Measurements from ENCODE around the gene POU6F2.

DNA sequence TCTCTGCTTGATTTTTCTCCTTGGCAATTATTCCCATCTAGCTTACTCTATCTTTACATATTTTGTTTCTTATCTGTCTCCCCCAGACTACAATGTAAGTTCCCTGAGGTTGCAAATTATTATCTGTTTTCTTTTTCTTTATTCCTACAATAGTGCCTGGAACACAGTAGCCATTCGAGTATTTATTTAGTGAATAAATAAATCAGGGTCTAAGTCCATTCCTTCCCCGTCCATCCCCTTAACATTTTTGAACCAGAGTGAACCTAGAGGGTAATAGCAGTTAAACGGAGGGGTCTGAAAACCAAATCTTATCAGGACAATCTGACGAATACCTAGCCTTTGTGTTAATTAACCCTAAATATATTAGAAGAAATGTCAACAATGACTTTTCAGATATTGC is 335.7 kb downstream of the POU6F2 start:
- TF ChIP-seq POLR2AphosphoS5 (IDR thresholded peaks at IDR 0.05) (no peak), POLR2A (IDR thresholded peaks at IDR 0.05) (no peak), EP300 (IDR thresholded peaks at IDR 0.05) (no peak)
- TF ChIP-seq, protein P1, sequence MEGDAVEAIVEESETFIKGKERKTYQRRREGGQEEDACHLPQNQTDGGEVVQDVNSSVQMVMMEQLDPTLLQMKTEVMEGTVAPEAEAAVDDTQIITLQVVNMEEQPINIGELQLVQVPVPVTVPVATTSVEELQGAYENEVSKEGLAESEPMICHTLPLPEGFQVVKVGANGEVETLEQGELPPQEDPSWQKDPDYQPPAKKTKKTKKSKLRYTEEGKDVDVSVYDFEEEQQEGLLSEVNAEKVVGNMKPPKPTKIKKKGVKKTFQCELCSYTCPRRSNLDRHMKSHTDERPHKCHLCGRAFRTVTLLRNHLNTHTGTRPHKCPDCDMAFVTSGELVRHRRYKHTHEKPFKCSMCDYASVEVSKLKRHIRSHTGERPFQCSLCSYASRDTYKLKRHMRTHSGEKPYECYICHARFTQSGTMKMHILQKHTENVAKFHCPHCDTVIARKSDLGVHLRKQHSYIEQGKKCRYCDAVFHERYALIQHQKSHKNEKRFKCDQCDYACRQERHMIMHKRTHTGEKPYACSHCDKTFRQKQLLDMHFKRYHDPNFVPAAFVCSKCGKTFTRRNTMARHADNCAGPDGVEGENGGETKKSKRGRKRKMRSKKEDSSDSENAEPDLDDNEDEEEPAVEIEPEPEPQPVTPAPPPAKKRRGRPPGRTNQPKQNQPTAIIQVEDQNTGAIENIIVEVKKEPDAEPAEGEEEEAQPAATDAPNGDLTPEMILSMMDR (IDR thresholded peaks at IDR 0.05): no peak

Data from upper lobe of left lung (tissue), 4 donors.